ENCODE results near the gene MPRIP.

GRCh38 chr17:17109907-17110306 lies 67.7 kb downstream of the MPRIP start:
- TF ChIP-seq, protein P1, sequence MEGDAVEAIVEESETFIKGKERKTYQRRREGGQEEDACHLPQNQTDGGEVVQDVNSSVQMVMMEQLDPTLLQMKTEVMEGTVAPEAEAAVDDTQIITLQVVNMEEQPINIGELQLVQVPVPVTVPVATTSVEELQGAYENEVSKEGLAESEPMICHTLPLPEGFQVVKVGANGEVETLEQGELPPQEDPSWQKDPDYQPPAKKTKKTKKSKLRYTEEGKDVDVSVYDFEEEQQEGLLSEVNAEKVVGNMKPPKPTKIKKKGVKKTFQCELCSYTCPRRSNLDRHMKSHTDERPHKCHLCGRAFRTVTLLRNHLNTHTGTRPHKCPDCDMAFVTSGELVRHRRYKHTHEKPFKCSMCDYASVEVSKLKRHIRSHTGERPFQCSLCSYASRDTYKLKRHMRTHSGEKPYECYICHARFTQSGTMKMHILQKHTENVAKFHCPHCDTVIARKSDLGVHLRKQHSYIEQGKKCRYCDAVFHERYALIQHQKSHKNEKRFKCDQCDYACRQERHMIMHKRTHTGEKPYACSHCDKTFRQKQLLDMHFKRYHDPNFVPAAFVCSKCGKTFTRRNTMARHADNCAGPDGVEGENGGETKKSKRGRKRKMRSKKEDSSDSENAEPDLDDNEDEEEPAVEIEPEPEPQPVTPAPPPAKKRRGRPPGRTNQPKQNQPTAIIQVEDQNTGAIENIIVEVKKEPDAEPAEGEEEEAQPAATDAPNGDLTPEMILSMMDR (IDR thresholded peaks at IDR 0.05; ENCODE audit: poor library complexity, severe bottlenecking): no peak
- TF ChIP-seq POLR2AphosphoS5 (IDR thresholded peaks at IDR 0.05): no peak
- no peak for TF ChIP-seq EZH2 (IDR thresholded peaks at IDR 0.05; ENCODE audit: borderline replicate concordance, insufficient read depth, low read length, poor library complexity, severe bottlenecking)
- TF ChIP-seq EP300 (conservative IDR thresholded peaks at IDR 0.05; ENCODE audit: poor library complexity, severe bottlenecking): no peak
- no peak for TF ChIP-seq RAD21 (conservative IDR thresholded peaks at IDR 0.05)
- TF ChIP-seq SMC3 (conservative IDR thresholded peaks at IDR 0.05; ENCODE audit: poor library complexity): no peak
- TF ChIP-seq TAF1 (IDR thresholded peaks at IDR 0.05; ENCODE audit: low read depth): no peak
- TF ChIP-seq, protein P2, sequence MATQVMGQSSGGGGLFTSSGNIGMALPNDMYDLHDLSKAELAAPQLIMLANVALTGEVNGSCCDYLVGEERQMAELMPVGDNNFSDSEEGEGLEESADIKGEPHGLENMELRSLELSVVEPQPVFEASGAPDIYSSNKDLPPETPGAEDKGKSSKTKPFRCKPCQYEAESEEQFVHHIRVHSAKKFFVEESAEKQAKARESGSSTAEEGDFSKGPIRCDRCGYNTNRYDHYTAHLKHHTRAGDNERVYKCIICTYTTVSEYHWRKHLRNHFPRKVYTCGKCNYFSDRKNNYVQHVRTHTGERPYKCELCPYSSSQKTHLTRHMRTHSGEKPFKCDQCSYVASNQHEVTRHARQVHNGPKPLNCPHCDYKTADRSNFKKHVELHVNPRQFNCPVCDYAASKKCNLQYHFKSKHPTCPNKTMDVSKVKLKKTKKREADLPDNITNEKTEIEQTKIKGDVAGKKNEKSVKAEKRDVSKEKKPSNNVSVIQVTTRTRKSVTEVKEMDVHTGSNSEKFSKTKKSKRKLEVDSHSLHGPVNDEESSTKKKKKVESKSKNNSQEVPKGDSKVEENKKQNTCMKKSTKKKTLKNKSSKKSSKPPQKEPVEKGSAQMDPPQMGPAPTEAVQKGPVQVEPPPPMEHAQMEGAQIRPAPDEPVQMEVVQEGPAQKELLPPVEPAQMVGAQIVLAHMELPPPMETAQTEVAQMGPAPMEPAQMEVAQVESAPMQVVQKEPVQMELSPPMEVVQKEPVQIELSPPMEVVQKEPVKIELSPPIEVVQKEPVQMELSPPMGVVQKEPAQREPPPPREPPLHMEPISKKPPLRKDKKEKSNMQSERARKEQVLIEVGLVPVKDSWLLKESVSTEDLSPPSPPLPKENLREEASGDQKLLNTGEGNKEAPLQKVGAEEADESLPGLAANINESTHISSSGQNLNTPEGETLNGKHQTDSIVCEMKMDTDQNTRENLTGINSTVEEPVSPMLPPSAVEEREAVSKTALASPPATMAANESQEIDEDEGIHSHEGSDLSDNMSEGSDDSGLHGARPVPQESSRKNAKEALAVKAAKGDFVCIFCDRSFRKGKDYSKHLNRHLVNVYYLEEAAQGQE (IDR thresholded peaks at IDR 0.05; ENCODE audit: borderline replicate concordance): no peak
